Measurements from ENCODE around the gene LOXL1.

DNA sequence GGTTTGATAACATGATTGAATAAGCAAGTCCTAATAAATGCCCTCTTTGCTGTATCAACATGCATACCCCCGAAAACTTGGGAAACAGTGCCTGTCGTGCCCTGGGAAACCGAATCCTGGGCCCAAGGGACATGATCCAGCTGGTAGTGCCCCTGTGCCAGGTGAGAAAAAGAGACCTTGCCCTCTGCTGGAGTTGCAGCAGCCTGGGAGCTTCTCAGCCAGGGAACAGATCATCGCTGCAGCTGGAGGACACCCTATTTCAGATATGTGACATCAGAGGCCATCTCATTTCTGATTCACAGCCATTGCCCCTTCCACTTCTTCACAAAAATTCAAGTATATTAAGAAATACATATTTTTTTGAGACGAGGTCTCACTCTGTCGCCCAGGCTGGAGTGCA, 33.5 kb downstream of the LOXL1 start:
- TF ChIP-seq FOXM1 (IDR thresholded peaks at IDR 0.05; ENCODE audit: low read depth, low read length) (no peak), SPI1 (IDR thresholded peaks at IDR 0.05; ENCODE audit: borderline replicate concordance, insufficient read depth, low read depth, low read length) (no peak), CTCF (IDR thresholded peaks at IDR 0.05 in 2 of 3, conservative IDR thresholded peaks at IDR 0.05 in 1 of 3; ENCODE audit: control insufficient read depth in 2 of 3, extremely low read depth in 1 of 3, insufficient read depth in 1 of 3, low read depth in 3 of 3, low read length in 3 of 3) (no peak), ELK1 (IDR thresholded peaks at IDR 0.05; ENCODE audit: low read depth, low read length) (no peak), PBX3 (IDR thresholded peaks at IDR 0.05; ENCODE audit: insufficient replicate concordance, low read depth, low read length) (no peak), NFYB (IDR thresholded peaks at IDR 0.05; ENCODE audit: insufficient read depth, low read depth, low read length) (no peak), EZH2 (IDR thresholded peaks at IDR 0.05; ENCODE audit: borderline replicate concordance, control insufficient read depth, low read depth, low read length) (no peak), NR2C2 (IDR thresholded peaks at IDR 0.05; ENCODE audit: borderline replicate concordance, control insufficient read depth, insufficient read length, low read depth) (no peak), CEBPB (IDR thresholded peaks at IDR 0.05; ENCODE audit: borderline replicate concordance in 1 of 2, low read depth in 2 of 2, low read length in 2 of 2) (no peak)
- TF ChIP-seq, protein P1, sequence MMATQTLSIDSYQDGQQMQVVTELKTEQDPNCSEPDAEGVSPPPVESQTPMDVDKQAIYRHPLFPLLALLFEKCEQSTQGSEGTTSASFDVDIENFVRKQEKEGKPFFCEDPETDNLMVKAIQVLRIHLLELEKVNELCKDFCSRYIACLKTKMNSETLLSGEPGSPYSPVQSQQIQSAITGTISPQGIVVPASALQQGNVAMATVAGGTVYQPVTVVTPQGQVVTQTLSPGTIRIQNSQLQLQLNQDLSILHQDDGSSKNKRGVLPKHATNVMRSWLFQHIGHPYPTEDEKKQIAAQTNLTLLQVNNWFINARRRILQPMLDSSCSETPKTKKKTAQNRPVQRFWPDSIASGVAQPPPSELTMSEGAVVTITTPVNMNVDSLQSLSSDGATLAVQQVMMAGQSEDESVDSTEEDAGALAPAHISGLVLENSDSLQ (IDR thresholded peaks at IDR 0.05): no peak
- TF ChIP-seq, protein P2, sequence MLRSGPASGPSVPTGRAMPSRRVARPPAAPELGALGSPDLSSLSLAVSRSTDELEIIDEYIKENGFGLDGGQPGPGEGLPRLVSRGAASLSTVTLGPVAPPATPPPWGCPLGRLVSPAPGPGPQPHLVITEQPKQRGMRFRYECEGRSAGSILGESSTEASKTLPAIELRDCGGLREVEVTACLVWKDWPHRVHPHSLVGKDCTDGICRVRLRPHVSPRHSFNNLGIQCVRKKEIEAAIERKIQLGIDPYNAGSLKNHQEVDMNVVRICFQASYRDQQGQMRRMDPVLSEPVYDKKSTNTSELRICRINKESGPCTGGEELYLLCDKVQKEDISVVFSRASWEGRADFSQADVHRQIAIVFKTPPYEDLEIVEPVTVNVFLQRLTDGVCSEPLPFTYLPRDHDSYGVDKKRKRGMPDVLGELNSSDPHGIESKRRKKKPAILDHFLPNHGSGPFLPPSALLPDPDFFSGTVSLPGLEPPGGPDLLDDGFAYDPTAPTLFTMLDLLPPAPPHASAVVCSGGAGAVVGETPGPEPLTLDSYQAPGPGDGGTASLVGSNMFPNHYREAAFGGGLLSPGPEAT (IDR thresholded peaks at IDR 0.05; ENCODE audit: low read depth): no peak
- TF ChIP-seq, protein P3, sequence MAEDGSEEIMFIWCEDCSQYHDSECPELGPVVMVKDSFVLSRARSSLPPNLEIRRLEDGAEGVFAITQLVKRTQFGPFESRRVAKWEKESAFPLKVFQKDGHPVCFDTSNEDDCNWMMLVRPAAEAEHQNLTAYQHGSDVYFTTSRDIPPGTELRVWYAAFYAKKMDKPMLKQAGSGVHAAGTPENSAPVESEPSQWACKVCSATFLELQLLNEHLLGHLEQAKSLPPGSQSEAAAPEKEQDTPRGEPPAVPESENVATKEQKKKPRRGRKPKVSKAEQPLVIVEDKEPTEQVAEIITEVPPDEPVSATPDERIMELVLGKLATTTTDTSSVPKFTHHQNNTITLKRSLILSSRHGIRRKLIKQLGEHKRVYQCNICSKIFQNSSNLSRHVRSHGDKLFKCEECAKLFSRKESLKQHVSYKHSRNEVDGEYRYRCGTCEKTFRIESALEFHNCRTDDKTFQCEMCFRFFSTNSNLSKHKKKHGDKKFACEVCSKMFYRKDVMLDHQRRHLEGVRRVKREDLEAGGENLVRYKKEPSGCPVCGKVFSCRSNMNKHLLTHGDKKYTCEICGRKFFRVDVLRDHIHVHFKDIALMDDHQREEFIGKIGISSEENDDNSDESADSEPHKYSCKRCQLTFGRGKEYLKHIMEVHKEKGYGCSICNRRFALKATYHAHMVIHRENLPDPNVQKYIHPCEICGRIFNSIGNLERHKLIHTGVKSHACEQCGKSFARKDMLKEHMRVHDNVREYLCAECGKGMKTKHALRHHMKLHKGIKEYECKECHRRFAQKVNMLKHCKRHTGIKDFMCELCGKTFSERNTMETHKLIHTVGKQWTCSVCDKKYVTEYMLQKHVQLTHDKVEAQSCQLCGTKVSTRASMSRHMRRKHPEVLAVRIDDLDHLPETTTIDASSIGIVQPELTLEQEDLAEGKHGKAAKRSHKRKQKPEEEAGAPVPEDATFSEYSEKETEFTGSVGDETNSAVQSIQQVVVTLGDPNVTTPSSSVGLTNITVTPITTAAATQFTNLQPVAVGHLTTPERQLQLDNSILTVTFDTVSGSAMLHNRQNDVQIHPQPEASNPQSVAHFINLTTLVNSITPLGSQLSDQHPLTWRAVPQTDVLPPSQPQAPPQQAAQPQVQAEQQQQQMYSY (CRISPR knock-in tag; IDR thresholded peaks at IDR 0.05): no peak
- TF ChIP-seq, protein P4, sequence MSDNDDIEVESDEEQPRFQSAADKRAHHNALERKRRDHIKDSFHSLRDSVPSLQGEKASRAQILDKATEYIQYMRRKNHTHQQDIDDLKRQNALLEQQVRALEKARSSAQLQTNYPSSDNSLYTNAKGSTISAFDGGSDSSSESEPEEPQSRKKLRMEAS (IDR thresholded peaks at IDR 0.05; ENCODE audit: low read depth, low read length): no peak
